Parathyroid adenoma (tissue), 2 donors: ENCODE results near the gene ITPR2.

Experiments used
- H2AFZ ChIP-seq: fragments of 300-600 bp; sonication (generic); one replicate; pipeline ENCODE4 v1.7.0; 2017; ENCODE audit warnings: antibody characterized with exemption, mild to moderate bottlenecking
- H3K27ac ChIP-seq: fragments of 300-600 bp; sonication (generic); one replicate; pipeline ENCODE4 v1.7.0; 2017
- H3K27me3 ChIP-seq: fragments of 300-600 bp; sonication (generic); one replicate; pipeline ENCODE4 v1.7.0; 2017; ENCODE audit warnings: low read length; ENCODE audit not compliant: control insufficient read depth, insufficient read depth
- H3K36me3 ChIP-seq: fragments of 300-600 bp; sonication (generic); one replicate; pipeline ENCODE4 v1.7.0; 2017; ENCODE audit warnings: low read length; ENCODE audit not compliant: control insufficient read depth, insufficient read depth
- H3K4me1 ChIP-seq: fragments of 300-600 bp; sonication (generic); one replicate; pipeline ENCODE4 v1.7.0; 2017; ENCODE audit warnings: control low read depth
- H3K4me2 ChIP-seq: fragments of 300-600 bp; sonication (generic); one replicate; pipeline ENCODE4 v1.7.0; 2017; ENCODE audit warnings: low read length
- H3K4me3 ChIP-seq: fragments of 300-600 bp; sonication (generic); one replicate; pipeline ENCODE4 v1.7.0; 2017; ENCODE audit warnings: low read depth, low read length
- H3K79me2 ChIP-seq: fragments of 300-600 bp; sonication (generic); one replicate; pipeline ENCODE4 v1.7.0; 2017; ENCODE audit warnings: control low read depth
- H3K9ac ChIP-seq: fragments of 300-600 bp; sonication (generic); one replicate; pipeline ENCODE4 v1.7.0; 2017; ENCODE audit warnings: mild to moderate bottlenecking
- H3K9me3 ChIP-seq: fragments of 300-600 bp; sonication (generic); one replicate; pipeline ENCODE4 v1.7.0; 2017; ENCODE audit warnings: low read length; ENCODE audit not compliant: control insufficient read depth
- TF ChIP-seq, protein P1 (sequence below): fragments of 300-600 bp; sonication (generic); IDR thresholded peaks from one replicate; pipeline ENCODE4 v1.7.0; 2017; ENCODE audit warnings: antibody characterized with exemption, mild to moderate bottlenecking
- donor health status: primary hyperparathyroidism.

The ITPR2 gene

DNA sequence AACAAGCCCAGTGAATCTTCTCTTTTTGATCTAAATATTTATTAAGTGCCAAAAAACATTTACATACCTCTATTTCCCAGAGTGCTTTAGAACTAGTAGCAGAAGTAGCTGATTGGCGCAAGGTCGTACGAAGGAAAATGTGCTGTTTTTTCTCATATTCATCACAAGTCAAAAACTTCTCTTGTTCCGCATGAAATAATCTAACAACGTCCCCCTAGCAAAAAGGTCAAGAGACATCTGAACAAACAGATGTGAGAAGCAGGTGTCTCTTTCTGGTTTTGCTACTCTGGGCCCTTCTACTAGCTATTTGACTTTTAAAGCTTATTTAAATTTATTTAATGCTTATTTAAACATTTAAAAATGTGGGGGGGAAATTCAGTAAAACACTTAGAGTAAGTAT is 117.8 kb downstream of the ITPR2 start:
- TF ChIP-seq, protein P1, sequence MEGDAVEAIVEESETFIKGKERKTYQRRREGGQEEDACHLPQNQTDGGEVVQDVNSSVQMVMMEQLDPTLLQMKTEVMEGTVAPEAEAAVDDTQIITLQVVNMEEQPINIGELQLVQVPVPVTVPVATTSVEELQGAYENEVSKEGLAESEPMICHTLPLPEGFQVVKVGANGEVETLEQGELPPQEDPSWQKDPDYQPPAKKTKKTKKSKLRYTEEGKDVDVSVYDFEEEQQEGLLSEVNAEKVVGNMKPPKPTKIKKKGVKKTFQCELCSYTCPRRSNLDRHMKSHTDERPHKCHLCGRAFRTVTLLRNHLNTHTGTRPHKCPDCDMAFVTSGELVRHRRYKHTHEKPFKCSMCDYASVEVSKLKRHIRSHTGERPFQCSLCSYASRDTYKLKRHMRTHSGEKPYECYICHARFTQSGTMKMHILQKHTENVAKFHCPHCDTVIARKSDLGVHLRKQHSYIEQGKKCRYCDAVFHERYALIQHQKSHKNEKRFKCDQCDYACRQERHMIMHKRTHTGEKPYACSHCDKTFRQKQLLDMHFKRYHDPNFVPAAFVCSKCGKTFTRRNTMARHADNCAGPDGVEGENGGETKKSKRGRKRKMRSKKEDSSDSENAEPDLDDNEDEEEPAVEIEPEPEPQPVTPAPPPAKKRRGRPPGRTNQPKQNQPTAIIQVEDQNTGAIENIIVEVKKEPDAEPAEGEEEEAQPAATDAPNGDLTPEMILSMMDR: no peak
- H3K4me1 ChIP-seq: peaks cover 4% of the 10 kb centered on the region
- no peak overlapping the region for H3K4me3 ChIP-seq

DNA sequence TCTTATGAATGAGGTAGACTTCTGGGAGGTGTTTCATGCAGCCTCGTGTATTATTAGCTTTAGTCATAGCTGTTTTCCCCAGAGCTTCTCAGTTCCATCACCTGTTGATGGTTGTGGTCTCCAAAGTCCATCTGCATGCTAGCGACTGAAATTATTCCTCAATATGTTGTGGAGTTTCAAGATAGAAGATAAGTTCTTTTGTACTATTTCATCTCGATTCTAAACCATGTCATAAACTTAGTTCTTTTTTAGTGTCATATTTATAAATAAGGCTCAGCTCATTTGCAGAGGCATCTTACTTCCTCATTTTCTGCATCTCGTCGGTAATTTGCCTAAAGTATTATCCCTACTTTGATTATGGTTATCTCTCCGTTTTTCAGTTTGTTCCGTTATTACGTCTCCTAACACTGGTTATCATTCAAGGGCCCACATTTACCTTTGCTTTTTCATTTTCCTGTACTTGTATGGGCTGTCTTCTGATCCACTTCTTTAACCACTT is 119.1 kb downstream of the ITPR2 start:
- Histone ChIP-seq H3K9ac (no peak overlapping the region), H3K27ac (no peak overlapping the region), H3K27me3 (no peaks in the 10 kb centered on the region), H3K4me3 (no peak overlapping the region), H3K79me2 (no peaks in the 10 kb centered on the region), H3K36me3 (no peaks in the 10 kb centered on the region), H2AFZ (no peak overlapping the region), H3K4me1 (peaks cover 4% of the 10 kb centered on the region), H3K4me2 (no peak overlapping the region), H3K9me3 (no peaks in the 10 kb centered on the region)
- TF ChIP-seq, protein P1: no peak

More for the DNA sequence above, 117.8 kb downstream of the ITPR2 start:
- Histone ChIP-seq H3K36me3 (no peaks in the 10 kb centered on the region), H3K4me2 (no peak overlapping the region), H3K79me2 (no peaks in the 10 kb centered on the region), H3K9ac (no peak overlapping the region), H3K9me3 (no peaks in the 10 kb centered on the region), H3K27me3 (no peaks in the 10 kb centered on the region), H3K27ac (no peak overlapping the region), H2AFZ (no peak overlapping the region)

DNA sequence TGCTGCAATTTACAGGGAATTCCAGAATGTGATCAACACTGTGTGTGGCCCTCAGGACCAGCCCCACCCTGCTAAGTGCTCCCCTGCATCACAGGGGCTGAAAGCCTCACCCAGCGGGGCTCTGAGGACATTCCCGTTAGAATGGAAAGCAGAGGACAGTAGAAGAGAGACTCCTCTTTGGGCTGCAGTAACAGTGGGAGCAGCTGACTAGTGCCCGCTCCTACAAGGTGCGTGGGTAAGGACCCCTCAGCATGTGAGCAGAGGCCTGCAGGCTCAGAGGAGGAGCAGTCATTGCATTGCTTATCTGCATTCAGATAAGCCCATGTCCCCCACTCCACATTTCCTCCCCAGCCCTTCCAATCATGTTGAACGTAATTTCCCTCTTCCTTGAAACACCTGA is 120.1 kb downstream of the ITPR2 start:
- no peaks in the 10 kb centered on the region for H3K9me3 ChIP-seq
- no peak overlapping the region for H3K9ac ChIP-seq
- H3K27ac ChIP-seq: no peak overlapping the region
- H3K4me2 ChIP-seq: no peak overlapping the region
- TF ChIP-seq, protein P1: no peak
- no peaks in the 10 kb centered on the region for H3K27me3 ChIP-seq
- H2AFZ ChIP-seq: no peak overlapping the region
- H3K79me2 ChIP-seq: no peaks in the 10 kb centered on the region
- no peaks in the 10 kb centered on the region for H3K36me3 ChIP-seq
- H3K4me3 ChIP-seq: no peak overlapping the region
- peaks cover 4% of the 10 kb centered on the region for H3K4me1 ChIP-seq

DNA sequence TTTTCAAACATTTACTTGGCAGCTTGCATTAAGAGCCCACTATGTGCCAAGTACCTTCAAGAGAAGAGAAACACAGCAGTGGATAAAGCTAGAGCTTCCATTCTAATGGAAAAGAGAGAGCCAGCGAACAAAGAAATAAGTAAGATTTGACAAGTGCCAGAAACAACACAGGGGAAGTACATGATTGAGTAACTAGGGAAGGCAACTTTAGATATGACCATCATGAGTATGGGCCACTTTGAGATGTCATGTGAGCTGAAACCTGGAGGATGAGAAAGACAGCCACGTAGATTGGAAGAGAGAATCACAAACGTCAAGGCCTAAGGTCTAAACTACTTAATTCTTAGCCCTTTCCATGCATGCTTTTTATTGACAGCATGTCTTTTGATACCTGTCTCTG is 121.4 kb downstream of the ITPR2 start:
- H3K9ac ChIP-seq: no peak overlapping the region
- H3K4me1 ChIP-seq: peaks cover 4% of the 10 kb centered on the region
- no peak overlapping the region for H3K4me3 ChIP-seq
- H2AFZ ChIP-seq: no peak overlapping the region
- H3K36me3 ChIP-seq: no peaks in the 10 kb centered on the region
- no peaks in the 10 kb centered on the region for H3K27me3 ChIP-seq
- H3K27ac ChIP-seq: no peak overlapping the region
- no peaks in the 10 kb centered on the region for H3K79me2 ChIP-seq
- no peak overlapping the region for H3K4me2 ChIP-seq
- TF ChIP-seq, protein P1: no peak
- no peaks in the 10 kb centered on the region for H3K9me3 ChIP-seq

DNA sequence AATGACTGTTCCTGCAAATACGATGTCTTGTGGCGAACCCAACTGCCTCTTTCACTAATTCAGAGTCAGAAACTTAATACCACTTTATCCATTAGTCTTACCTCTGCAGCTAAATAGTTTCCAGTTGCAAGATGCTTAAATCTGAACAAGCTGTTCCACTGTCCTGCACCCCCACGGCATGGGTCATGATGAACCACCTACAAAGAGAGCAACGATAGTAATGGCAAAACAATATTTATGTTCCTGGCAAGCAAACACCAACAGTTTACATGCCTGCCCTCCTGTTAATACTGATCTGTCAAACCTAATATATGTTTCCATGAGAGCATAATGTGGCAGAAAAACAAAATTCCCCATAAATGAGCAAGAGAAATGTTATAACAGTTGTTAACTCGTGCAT is 121.9 kb downstream of the ITPR2 start:
- no peaks in the 10 kb centered on the region for H3K36me3 ChIP-seq
- no peaks in the 10 kb centered on the region for H3K27me3 ChIP-seq
- H3K4me3 ChIP-seq: no peak overlapping the region
- TF ChIP-seq, protein P1: no peak
- peaks cover 2% of the 10 kb centered on the region for H3K4me1 ChIP-seq
- no peak overlapping the region for H3K27ac ChIP-seq
- H3K4me2 ChIP-seq: no peak overlapping the region
- no peak overlapping the region for H3K9ac ChIP-seq
- no peaks in the 10 kb centered on the region for H3K9me3 ChIP-seq
- H3K79me2 ChIP-seq: no peaks in the 10 kb centered on the region
- H2AFZ ChIP-seq: no peak overlapping the region
